HCT116 (cell line): Measurements from ENCODE around the gene HES2.
"Not testable (repeated sequence)": the region's sequence is repeated elsewhere in the genome, so short reads cannot be mapped to it uniquely, and the experiment has no call there.

ENCODE experiments used
- CBX3 ChIP-seq: IDR thresholded peaks from 2 replicates; pipeline ENCODE4 v1.6.1; 2012; ENCODE audit warnings: low read depth
- EGR1 ChIP-seq: IDR thresholded peaks from 2 replicates; pipeline ENCODE4 v1.6.1; 2012; ENCODE audit warnings: low read depth
- ELF1 ChIP-seq: IDR thresholded peaks from 2 replicates; pipeline ENCODE4 v1.6.1; 2012; ENCODE audit warnings: low read depth, borderline replicate concordance
- EZH2 ChIP-seq: fragments of 200-600 bp; sonication (generic); IDR thresholded peaks from 2 replicates; pipeline ENCODE4 v1.6.1; 2017; ENCODE audit warnings: antibody characterized with exemption, mixed run types
- JUND ChIP-seq: IDR thresholded peaks from 2 replicates; pipeline ENCODE4 v1.6.1; 2012
- MAX ChIP-seq: IDR thresholded peaks from 2 replicates; pipeline ENCODE4 v1.6.1; 2012
- POLR2A ChIP-seq: IDR thresholded peaks from 2 replicates; pipeline ENCODE4 v1.7.0; 2011; ENCODE audit warnings: borderline replicate concordance; ENCODE audit not compliant: insufficient read depth, insufficient read length; ENCODE audit errors: extremely low read depth
- RAD21 ChIP-seq: IDR thresholded peaks from 2 replicates; pipeline ENCODE4 v1.6.1; 2012; ENCODE audit warnings: low read depth, mild to moderate bottlenecking
- SRF ChIP-seq: IDR thresholded peaks from 2 replicates; pipeline ENCODE4 v1.6.1; 2012; ENCODE audit warnings: low read depth
- ZBTB33 ChIP-seq: IDR thresholded peaks from 2 replicates; pipeline ENCODE4 v1.6.1; 2011; ENCODE audit warnings: mild to moderate bottlenecking, low read length, moderate library complexity; ENCODE audit not compliant: insufficient replicate concordance; ENCODE audit errors: extremely low read depth
- ZFX ChIP-seq: fragments of 450-650 bp; IDR thresholded peaks from 2 replicates; pipeline ENCODE4 v1.6.1; 2017
- ZNF274 ChIP-seq: fragments of 200-500 bp; sonication (Bioruptor generic); IDR thresholded peaks from 2 replicates; pipeline ENCODE4 v1.6.1; 2014; ENCODE audit warnings: mild to moderate bottlenecking, low read depth, low read length, inconsistent platforms
- TF ChIP-seq, protein P1 (sequence below), 3 experiments: fragments of 200-600 bp in 1 of 3; sonication (generic) in 1 of 3; IDR thresholded peaks in 2 of 3; conservative IDR thresholded peaks in 1 of 3; 2 replicates each; pipeline ENCODE4 v1.5.1; 2012 to 2017; ENCODE audit warnings: low read depth in 2 of 3, low read length in 2 of 3, antibody characterized with exemption in 1 of 3, borderline replicate concordance in 1 of 3, control low read depth in 1 of 3, mild to moderate bottlenecking in 1 of 3, mixed read lengths in 1 of 3, mixed run types in 1 of 3, moderate library complexity in 1 of 3; ENCODE audit not compliant: insufficient read depth in 1 of 3
- TF ChIP-seq, protein P2 (sequence below): IDR thresholded peaks from 2 replicates; pipeline ENCODE4 v1.6.1; 2012; ENCODE audit warnings: low read depth

DNA sequence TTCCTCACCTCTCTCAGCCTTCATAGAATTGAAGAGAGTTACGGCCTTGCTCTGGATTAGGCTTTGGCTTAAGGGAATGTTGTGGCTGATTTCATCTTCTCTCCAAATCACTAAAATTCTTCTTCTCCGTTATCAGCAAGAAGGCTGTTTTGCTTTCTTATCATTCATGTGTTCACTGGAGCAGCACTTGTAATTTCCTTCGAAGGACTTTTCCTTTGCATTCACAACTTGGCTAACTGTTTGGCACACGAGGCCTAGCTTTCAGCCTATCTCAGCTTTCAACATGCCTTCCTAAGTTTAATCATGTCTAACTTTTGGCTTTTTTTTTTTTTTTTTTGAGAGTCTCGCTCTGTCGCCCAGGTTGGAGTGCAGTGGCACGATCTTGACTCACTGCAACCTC, 47.5 kb downstream of the HES2 start:
- TF ChIP-seq, protein P1, sequence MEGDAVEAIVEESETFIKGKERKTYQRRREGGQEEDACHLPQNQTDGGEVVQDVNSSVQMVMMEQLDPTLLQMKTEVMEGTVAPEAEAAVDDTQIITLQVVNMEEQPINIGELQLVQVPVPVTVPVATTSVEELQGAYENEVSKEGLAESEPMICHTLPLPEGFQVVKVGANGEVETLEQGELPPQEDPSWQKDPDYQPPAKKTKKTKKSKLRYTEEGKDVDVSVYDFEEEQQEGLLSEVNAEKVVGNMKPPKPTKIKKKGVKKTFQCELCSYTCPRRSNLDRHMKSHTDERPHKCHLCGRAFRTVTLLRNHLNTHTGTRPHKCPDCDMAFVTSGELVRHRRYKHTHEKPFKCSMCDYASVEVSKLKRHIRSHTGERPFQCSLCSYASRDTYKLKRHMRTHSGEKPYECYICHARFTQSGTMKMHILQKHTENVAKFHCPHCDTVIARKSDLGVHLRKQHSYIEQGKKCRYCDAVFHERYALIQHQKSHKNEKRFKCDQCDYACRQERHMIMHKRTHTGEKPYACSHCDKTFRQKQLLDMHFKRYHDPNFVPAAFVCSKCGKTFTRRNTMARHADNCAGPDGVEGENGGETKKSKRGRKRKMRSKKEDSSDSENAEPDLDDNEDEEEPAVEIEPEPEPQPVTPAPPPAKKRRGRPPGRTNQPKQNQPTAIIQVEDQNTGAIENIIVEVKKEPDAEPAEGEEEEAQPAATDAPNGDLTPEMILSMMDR (IDR thresholded peaks at IDR 0.05 in 2 of 3, conservative IDR thresholded peaks at IDR 0.05 in 1 of 3; ENCODE audit: borderline replicate concordance in 1 of 3, insufficient read depth in 1 of 3, low read depth in 2 of 3, low read length in 2 of 3), result not testable (repeated sequence)
- not testable (repeated sequence) for TF ChIP-seq POLR2A, EZH2, ZNF274, JUND, CBX3, ZFX, ELF1, EGR1, SRF, ZBTB33, MAX, RAD21
- TF ChIP-seq, protein P2, sequence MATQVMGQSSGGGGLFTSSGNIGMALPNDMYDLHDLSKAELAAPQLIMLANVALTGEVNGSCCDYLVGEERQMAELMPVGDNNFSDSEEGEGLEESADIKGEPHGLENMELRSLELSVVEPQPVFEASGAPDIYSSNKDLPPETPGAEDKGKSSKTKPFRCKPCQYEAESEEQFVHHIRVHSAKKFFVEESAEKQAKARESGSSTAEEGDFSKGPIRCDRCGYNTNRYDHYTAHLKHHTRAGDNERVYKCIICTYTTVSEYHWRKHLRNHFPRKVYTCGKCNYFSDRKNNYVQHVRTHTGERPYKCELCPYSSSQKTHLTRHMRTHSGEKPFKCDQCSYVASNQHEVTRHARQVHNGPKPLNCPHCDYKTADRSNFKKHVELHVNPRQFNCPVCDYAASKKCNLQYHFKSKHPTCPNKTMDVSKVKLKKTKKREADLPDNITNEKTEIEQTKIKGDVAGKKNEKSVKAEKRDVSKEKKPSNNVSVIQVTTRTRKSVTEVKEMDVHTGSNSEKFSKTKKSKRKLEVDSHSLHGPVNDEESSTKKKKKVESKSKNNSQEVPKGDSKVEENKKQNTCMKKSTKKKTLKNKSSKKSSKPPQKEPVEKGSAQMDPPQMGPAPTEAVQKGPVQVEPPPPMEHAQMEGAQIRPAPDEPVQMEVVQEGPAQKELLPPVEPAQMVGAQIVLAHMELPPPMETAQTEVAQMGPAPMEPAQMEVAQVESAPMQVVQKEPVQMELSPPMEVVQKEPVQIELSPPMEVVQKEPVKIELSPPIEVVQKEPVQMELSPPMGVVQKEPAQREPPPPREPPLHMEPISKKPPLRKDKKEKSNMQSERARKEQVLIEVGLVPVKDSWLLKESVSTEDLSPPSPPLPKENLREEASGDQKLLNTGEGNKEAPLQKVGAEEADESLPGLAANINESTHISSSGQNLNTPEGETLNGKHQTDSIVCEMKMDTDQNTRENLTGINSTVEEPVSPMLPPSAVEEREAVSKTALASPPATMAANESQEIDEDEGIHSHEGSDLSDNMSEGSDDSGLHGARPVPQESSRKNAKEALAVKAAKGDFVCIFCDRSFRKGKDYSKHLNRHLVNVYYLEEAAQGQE, result not testable (repeated sequence)
